ENCODE data around the gene TM7SF3. TPM values are rescaled to one million over a fixed set of nuclear protein-coding genes. Genes with fewer than 3 reads are reported as not detected.

TM7SF3 gene
- total and polyA plus RNA-seq, 11 donors: 5.8 to 84.0 (median 18.7) TPM

DNA sequence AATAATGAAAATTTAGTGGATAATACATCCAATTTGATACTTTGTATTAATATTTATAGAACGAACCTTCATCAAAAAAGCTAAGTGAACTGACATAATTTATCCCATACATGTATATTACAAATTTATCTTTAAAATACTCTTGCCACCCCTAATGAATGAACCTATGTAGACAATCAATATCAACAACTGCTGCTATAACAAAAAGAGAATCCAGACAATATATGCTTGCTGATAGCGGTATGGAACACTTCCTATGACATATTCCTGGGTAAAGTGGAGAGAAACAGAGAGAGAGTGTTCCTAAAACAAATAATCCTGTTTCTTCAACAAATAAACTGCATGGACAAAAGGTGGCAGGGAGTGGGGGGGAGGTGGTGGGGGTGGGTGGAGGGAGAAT, 31.3 kb downstream of the TM7SF3 start:
- WGBS, 4 donors: 97 to 100% (median 98%) methylated on average over 2 of the region's 2 CpGs
- H3K4me1 ChIP-seq: peaks cover 0 to 19% (median 7%) of the 10 kb centered on the region in 12 donors

DNA sequence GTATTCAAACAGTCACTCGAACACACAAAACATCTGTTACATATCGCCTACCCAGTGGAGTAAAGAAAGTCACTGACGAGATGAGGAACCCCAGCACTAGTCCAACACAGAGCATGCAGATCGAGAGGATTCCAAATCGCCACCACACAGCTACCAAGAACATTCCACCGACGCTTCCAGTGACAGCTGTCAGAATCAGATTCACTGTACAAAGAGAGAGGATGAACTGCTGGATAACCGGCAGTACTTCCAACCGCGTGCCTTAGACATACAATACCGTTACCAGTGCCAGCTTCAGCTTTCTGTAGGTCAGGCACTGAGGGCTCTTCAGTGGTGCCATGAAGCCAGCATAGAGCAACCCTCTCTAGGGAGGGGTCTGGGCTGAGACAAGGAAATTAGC, 34.5 kb downstream of the TM7SF3 start:
- intact Hi-C loops (cut with DNase I): no loop called here
- WGBS, 4 donors: 81 to 93% (median 87%) methylated on average over 11 of the region's 11 CpGs

More for the DNA sequence above, 31.3 kb downstream of the TM7SF3 start:
- H3K27me3 ChIP-seq: no peaks in the 10 kb centered on the region
- no peak overlapping the region for H3K4me3 ChIP-seq
- intact Hi-C loops (cut with DNase I): no loop called here
- ATAC-seq: no peak
- peaks cover 0 to 73% (median 45%) of the 10 kb centered on the region in 9 donors for H3K36me3 ChIP-seq
- no peak for DNase-seq
- no peak overlapping the region for H3K27ac ChIP-seq
- TF ChIP-seq, protein P1, sequence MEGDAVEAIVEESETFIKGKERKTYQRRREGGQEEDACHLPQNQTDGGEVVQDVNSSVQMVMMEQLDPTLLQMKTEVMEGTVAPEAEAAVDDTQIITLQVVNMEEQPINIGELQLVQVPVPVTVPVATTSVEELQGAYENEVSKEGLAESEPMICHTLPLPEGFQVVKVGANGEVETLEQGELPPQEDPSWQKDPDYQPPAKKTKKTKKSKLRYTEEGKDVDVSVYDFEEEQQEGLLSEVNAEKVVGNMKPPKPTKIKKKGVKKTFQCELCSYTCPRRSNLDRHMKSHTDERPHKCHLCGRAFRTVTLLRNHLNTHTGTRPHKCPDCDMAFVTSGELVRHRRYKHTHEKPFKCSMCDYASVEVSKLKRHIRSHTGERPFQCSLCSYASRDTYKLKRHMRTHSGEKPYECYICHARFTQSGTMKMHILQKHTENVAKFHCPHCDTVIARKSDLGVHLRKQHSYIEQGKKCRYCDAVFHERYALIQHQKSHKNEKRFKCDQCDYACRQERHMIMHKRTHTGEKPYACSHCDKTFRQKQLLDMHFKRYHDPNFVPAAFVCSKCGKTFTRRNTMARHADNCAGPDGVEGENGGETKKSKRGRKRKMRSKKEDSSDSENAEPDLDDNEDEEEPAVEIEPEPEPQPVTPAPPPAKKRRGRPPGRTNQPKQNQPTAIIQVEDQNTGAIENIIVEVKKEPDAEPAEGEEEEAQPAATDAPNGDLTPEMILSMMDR (IDR thresholded peaks at IDR 0.05): no peak
- TF ChIP-seq POLR2A (IDR thresholded peaks at IDR 0.05): no peak
- no peaks in the 10 kb centered on the region for H3K9me3 ChIP-seq

DNA sequence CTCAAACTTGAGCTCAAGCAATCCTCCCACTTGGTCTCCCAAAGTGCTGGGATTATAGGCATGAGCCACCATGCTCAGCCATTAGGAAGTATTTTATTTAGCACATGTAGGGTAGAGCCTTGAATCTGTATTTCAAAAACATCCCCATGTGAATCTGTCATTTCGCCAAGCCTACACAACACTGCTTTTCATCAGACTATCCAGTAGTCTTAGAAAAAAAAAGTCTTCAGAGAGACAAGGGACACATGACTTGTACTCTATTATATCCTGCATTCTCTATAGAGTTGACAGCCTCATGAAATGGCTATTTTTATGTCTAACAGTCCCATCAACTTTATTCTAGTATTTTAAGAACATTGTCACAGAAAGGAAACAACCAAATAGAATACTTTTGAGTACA, 35.4 kb downstream of the TM7SF3 start:
- TF ChIP-seq, protein P1 (IDR thresholded peaks at IDR 0.05): no peak
- TF ChIP-seq POLR2A (IDR thresholded peaks at IDR 0.05): no peak
- intact Hi-C loops (cut with DNase I): no loop called here
- peaks cover 0 to 10% (median 1%) of the 10 kb centered on the region in 12 donors for H3K4me1 ChIP-seq
- no peak for DNase-seq
- H3K27ac ChIP-seq: no peak overlapping the region
- 70 to 81% (median 74%) methylated on average over 1 of the region's 1 CpG for WGBS, 4 donors
- no peak for ATAC-seq
- no peaks in the 10 kb centered on the region for H3K9me3 ChIP-seq
- peaks cover 0 to 94% (median 65%) of the 10 kb centered on the region in 9 donors for H3K36me3 ChIP-seq
- no peaks in the 10 kb centered on the region for H3K27me3 ChIP-seq
- no peak overlapping the region for H3K4me3 ChIP-seq

More for the DNA sequence above, 34.5 kb downstream of the TM7SF3 start:
- no peak overlapping the region for H3K4me3 ChIP-seq
- DNase-seq (no peak), ATAC-seq (no peak)
- H3K4me1 ChIP-seq: peaks cover 0 to 10% (median 1%) of the 10 kb centered on the region in 12 donors
- TF ChIP-seq, protein P1 (IDR thresholded peaks at IDR 0.05): no peak
- no peak for TF ChIP-seq POLR2A (IDR thresholded peaks at IDR 0.05)
- H3K27ac ChIP-seq: no peak overlapping the region
- peaks cover 0 to 92% (median 56%) of the 10 kb centered on the region in 9 donors for H3K36me3 ChIP-seq
- no peaks in the 10 kb centered on the region for H3K27me3 ChIP-seq
- H3K9me3 ChIP-seq: no peaks in the 10 kb centered on the region

DNA sequence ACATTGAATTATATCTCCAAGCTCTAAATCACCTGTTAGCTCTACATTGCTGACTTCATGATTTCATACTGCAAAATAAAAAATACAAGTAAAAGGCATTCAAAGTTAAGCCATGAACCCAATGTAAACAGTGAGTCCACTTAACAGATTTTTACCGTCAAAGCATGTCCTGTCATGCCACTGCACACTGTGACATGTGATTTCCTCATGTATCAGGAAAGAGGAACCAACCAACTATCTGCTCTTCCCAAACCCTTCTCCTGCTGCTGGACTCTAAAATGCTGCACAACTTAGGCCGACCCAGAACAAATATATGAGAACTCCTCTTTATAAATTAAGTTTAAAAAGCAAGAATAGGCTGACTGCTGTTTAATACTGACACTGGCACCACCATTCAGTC, 37.5 kb downstream of the TM7SF3 start:
- ATAC-seq (peak in 1 of 4 donors; percentile 46), DNase-seq (no peak)
- no peaks in the 10 kb centered on the region for H3K27me3 ChIP-seq
- no peak overlapping the region for H3K4me3 ChIP-seq
- no peak for TF ChIP-seq POLR2A (IDR thresholded peaks at IDR 0.05)
- TF ChIP-seq, protein P1 (IDR thresholded peaks at IDR 0.05): no peak
- no peaks in the 10 kb centered on the region for H3K9me3 ChIP-seq
- H3K36me3 ChIP-seq: peaks cover 0 to 93% (median 56%) of the 10 kb centered on the region in 9 donors
- intact Hi-C loops (cut with DNase I): no loop called here
- WGBS, 4 donors: 83 to 95% (median 93%) methylated on average over 2 of the region's 2 CpGs
- H3K27ac ChIP-seq: peak overlapping the region in 1 of 12 donors; percentile 3
- peaks cover 0 to 10% (median 1%) of the 10 kb centered on the region in 12 donors for H3K4me1 ChIP-seq
